GM12891 (cell line): ENCODE results near the gene GAMT.

Experiments used
- PAX5 ChIP-seq: IDR thresholded peaks from 2 replicates; pipeline ENCODE4 v1.6.1; 2011; ENCODE audit warnings: low read length, moderate library complexity, mild to moderate bottlenecking; ENCODE audit not compliant: insufficient read depth, severe bottlenecking
- POLR2A ChIP-seq: IDR thresholded peaks from 2 replicates; pipeline ENCODE4 v1.6.1; 2011; ENCODE audit warnings: low read depth, low read length, control low read depth
- POLR2AphosphoS5 ChIP-seq: IDR thresholded peaks from 2 replicates; pipeline ENCODE4 v1.6.1; 2011; ENCODE audit warnings: low read depth, low read length, control low read depth
- TAF1 ChIP-seq: IDR thresholded peaks from 2 replicates; pipeline ENCODE4 v1.6.1; 2011; ENCODE audit warnings: low read depth, low read length, control low read depth

DNA sequence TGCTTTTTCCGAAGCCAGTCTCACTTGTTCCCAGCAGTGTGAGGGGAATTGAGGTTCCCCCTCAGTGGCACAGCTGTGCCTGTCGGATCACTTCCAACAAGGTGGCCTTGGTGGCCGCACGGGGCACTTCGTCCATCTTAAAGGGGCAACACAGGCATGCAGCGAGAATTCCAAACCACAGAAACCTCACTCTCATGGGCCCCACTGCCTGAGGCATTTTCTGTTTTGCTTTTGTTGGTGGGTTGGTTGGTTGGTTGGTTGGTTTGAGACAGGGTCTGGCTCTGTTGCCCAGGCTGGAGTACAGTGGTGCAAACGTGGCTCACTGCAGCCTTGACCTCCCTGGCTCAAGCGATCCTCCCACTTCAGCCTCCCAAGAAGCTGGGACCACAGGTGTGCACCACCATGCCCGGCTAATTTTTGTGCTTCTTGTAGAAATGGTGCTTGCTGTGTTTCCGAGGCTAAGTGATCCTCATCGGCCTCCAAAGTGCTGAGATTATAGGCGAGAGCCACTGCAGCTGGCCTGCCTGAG is 21.3 kb downstream of the GAMT start:
- TF ChIP-seq POLR2A = no peak
- TF ChIP-seq TAF1 = no peak
- no peak for TF ChIP-seq POLR2AphosphoS5
- TF ChIP-seq PAX5 = no peak
